Mesothelial cell of epicardium (in vitro differentiated cells): Measurements from ENCODE around the gene MRPL22. TPM values are rescaled to one million over a fixed set of nuclear protein-coding genes. Genes with fewer than 3 reads are reported as not detected.

Experiments used
- DNase-seq, 2 experiments: peaks; one replicate each; pipeline ENCODE4 v3.0.0; 2021; ENCODE audit warnings: low spot score in 2 of 2; ENCODE audit not compliant: unreplicated experiment in 2 of 2
- H3K27ac Mint-ChIP-seq: 2 replicates; pipeline ENCODE4 v1.8.0; 2021; ENCODE audit warnings: mixed read lengths
- H3K27me3 Mint-ChIP-seq: 2 replicates; pipeline ENCODE4 v1.8.0; 2021; ENCODE audit warnings: low read depth, mixed read lengths
- H3K36me3 Mint-ChIP-seq: 2 replicates; pipeline ENCODE4 v1.8.0; 2021; ENCODE audit warnings: mixed read lengths
- H3K4me1 Mint-ChIP-seq: 2 replicates; pipeline ENCODE4 v1.8.0; 2021; ENCODE audit warnings: mixed read lengths
- H3K4me3 Mint-ChIP-seq: 2 replicates; pipeline ENCODE4 v1.8.0; 2021; ENCODE audit warnings: mild to moderate bottlenecking, moderate library complexity, mixed read lengths
- H3K9me3 Mint-ChIP-seq: 2 replicates; pipeline ENCODE4 v1.8.0; 2021; ENCODE audit warnings: mixed read lengths
- total RNA-seq: library from RNA; stranded (reverse); gene quantifications from 3 replicates; pipeline ENCODE4 v1.2.1, GENCODE V29; 2021
- TF ChIP-seq, protein P1 (sequence below): fragments of 200-600 bp; sonication (generic); IDR thresholded peaks from one replicate; pipeline ENCODE4 v1.5.0; 2021; ENCODE audit warnings: antibody characterized with exemption; ENCODE audit not compliant: unreplicated experiment

The MRPL22 gene
- total RNA-seq, 1 donor from 2014 or later, result 36.0 TPM

GRCh38 chr5:154962494-154962893, 21.6 kb downstream of the MRPL22 start:
- Mint-ChIP-seq H3K9me3 (no peaks in the 10 kb centered on the region), H3K27ac (no peak overlapping the region), H3K4me3 (no peak overlapping the region), H3K27me3 (no peaks in the 10 kb centered on the region), H3K4me1 (no peaks in the 10 kb centered on the region), H3K36me3 (peaks cover 28% of the 10 kb centered on the region)
- no peak for DNase-seq
- TF ChIP-seq, protein P1, sequence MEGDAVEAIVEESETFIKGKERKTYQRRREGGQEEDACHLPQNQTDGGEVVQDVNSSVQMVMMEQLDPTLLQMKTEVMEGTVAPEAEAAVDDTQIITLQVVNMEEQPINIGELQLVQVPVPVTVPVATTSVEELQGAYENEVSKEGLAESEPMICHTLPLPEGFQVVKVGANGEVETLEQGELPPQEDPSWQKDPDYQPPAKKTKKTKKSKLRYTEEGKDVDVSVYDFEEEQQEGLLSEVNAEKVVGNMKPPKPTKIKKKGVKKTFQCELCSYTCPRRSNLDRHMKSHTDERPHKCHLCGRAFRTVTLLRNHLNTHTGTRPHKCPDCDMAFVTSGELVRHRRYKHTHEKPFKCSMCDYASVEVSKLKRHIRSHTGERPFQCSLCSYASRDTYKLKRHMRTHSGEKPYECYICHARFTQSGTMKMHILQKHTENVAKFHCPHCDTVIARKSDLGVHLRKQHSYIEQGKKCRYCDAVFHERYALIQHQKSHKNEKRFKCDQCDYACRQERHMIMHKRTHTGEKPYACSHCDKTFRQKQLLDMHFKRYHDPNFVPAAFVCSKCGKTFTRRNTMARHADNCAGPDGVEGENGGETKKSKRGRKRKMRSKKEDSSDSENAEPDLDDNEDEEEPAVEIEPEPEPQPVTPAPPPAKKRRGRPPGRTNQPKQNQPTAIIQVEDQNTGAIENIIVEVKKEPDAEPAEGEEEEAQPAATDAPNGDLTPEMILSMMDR, result no peak

DNA sequence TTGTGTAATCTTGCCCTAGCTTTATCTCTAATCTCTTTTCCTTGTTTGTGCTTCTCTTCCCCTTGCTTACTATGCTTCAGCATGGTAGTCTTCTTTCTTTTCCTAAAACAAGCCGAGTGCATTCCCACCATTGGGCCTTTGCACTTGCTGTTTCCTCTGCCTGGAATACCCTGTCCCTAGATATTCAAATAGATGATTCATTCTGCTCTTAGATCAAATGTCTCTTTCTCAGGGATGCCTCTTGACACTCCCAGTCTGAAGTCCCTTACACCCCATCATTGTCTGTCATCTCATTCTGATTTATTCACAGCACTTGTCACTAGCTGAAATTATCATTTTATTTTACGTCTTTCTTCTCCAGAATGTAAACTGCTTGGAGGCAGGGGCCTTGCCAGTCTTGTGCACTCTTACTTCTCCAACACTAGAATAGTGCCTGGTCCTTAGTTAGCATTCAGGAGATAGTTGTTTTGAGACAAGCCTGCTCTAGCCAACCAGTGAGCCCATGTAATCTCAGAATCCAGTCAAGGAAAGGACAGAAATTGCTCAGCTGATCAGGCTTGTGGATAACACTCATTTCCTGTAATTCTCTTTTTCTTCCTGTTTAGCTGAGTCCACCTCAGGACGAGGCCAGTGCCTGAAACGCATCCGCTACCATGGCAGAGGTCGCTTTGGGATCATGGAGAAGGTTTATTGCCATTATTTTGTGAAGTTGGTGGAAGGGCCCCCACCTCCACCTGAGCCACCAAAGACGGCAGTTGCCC, 25.4 kb downstream of the MRPL22 start:
- TF ChIP-seq, protein P1, result no peak
- Mint-ChIP-seq H3K36me3 (peaks cover 16% of the 10 kb centered on the region), H3K4me1 (no peaks in the 10 kb centered on the region), H3K27ac (peak overlapping the region; percentile 23), H3K9me3 (no peaks in the 10 kb centered on the region), H3K4me3 (no peak overlapping the region), H3K27me3 (no peaks in the 10 kb centered on the region)
- no peak for DNase-seq

GRCh38 chr5:154966874-154967273, 26.0 kb downstream of the MRPL22 start:
- Mint-ChIP-seq H3K4me1 (no peaks in the 10 kb centered on the region), H3K36me3 (peaks cover 16% of the 10 kb centered on the region), H3K27ac (peak overlapping the region; percentile 31), H3K27me3 (no peaks in the 10 kb centered on the region), H3K9me3 (no peaks in the 10 kb centered on the region), H3K4me3 (no peak overlapping the region)
- TF ChIP-seq, protein P1, result no peak
- DNase-seq, result no peak

DNA sequence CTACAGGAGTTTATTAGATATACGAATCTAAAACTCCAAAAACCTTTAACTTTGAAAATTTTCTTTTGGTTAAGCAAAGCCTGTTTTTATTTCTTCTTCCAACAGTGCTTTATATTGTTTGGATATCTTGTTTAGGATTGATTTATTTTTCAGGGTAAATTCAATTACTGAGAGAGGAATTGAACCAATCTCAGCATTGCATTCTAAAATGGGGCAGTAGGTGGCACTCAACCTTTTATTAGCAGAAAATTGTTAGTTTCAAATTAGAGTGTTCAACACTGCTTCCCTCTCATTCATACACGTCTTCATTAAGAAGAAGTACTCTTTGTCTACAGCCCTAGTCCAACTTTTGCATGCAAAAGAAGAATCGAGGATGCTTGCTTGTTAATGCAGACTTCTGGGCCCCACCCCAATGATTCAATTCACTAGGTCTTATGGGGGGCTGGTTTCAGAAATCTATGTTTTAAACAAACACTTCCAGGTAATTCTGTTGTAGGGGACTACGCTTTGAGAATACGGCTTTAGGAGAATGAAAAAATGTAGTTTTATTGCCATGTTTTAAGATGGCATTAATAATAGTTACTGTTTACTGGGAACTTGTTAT, 26.6 kb downstream of the MRPL22 start:
- Mint-ChIP-seq H3K9me3 (no peaks in the 10 kb centered on the region), H3K27me3 (no peaks in the 10 kb centered on the region), H3K27ac (no peak overlapping the region), H3K36me3 (peaks cover 15% of the 10 kb centered on the region), H3K4me1 (no peaks in the 10 kb centered on the region), H3K4me3 (no peak overlapping the region)
- no peak for DNase-seq
- TF ChIP-seq, protein P1, result peak; percentile 53

- peaks cover 14% of the 10 kb centered on the region for H3K36me3 Mint-ChIP-seq
- no peak for DNase-seq
- TF ChIP-seq, protein P1, result no peak
- no peak overlapping the region for H3K4me3 Mint-ChIP-seq
- no peaks in the 10 kb centered on the region for H3K4me1 Mint-ChIP-seq
- H3K27me3 Mint-ChIP-seq, result no peaks in the 10 kb centered on the region
- no peaks in the 10 kb centered on the region for H3K9me3 Mint-ChIP-seq
- H3K27ac Mint-ChIP-seq, result no peak overlapping the region
These were observed 28.1 kb downstream of the MRPL22 start for GRCh38 chr5:154968953-154969352.
